Liver (tissue), 9 donors: ENCODE data around the gene VSIR. TPM values are rescaled to one million over a fixed set of nuclear protein-coding genes. Genes with fewer than 3 reads are reported as not detected.
A peak's percentile ranks its signal among the peaks of the same experiment; 100 is the strongest.

Source experiments
- DNase-seq: peaks from one replicate; pipeline ENCODE4 v3.0.0-alpha.2; 2017; ENCODE audit warnings: low spot score
- H3K27ac ChIP-seq, 2 donors: one replicate each; pipeline ENCODE4 v1.7.0; 2013; ENCODE audit warnings: inconsistent platforms in 2 of 2, low read length in 2 of 2, control low read depth in 1 of 2, low read depth in 1 of 2, mild to moderate bottlenecking in 1 of 2
- H3K27me3 ChIP-seq, 4 donors: one replicate each; pipeline versions ENCODE4 v1.6.1 to v1.7.0; 2013; ENCODE audit warnings: low read length in 3 of 4, inconsistent platforms in 1 of 4, mild to moderate bottlenecking in 1 of 4, moderate library complexity in 1 of 4; ENCODE audit not compliant: control insufficient read depth in 4 of 4, insufficient read depth in 4 of 4
- H3K36me3 ChIP-seq, 4 donors: one replicate each; pipeline versions ENCODE4 v1.6.1 to v1.7.0; 2013; ENCODE audit warnings: low read length in 3 of 4, mild to moderate bottlenecking in 3 of 4, low read depth in 1 of 4, moderate library complexity in 1 of 4; ENCODE audit not compliant: control insufficient read depth in 4 of 4, insufficient read depth in 3 of 4
- H3K4me1 ChIP-seq, 4 donors: one replicate each; pipeline versions ENCODE4 v1.6.1 to v1.7.0; 2013; ENCODE audit warnings: low read length in 3 of 4, mild to moderate bottlenecking in 3 of 4, moderate library complexity in 1 of 4; ENCODE audit not compliant: control insufficient read depth in 4 of 4, insufficient read depth in 4 of 4
- H3K4me3 ChIP-seq, 3 donors: one replicate each; pipeline versions ENCODE4 v1.6.1 to v1.7.0; 2013; ENCODE audit warnings: low read length in 3 of 3, control low read depth in 1 of 3, low read depth in 1 of 3, mild to moderate bottlenecking in 1 of 3
- H3K9ac ChIP-seq, 2 donors: one replicate each; pipeline ENCODE4 v1.7.0; 2013; ENCODE audit warnings: low read length in 2 of 2, mild to moderate bottlenecking in 2 of 2, moderate library complexity in 2 of 2, control low read depth in 1 of 2, low read depth in 1 of 2
- H3K9me3 ChIP-seq, 4 donors: one replicate each; pipeline versions ENCODE4 v1.6.1 to v1.7.0; 2013; ENCODE audit warnings: low read length in 3 of 4; ENCODE audit not compliant: control insufficient read depth in 4 of 4
- ATF3 ChIP-seq: IDR thresholded peaks from 2 replicates; pipeline ENCODE4 v1.6.1; 2016; ENCODE audit warnings: antibody characterized with exemption
- CTCF ChIP-seq: fragments of 150-350 bp; IDR thresholded peaks from 2 replicates; pipeline ENCODE4 v1.5.1; 2017; ENCODE audit warnings: improper control_type of control experiment, low read depth, low read length; ENCODE audit not compliant: missing input control
- EGR1 ChIP-seq, 2 donors: IDR thresholded peaks; 2 replicates each; pipeline ENCODE4 v1.6.1; 2016 to 2018; ENCODE audit warnings: antibody characterized with exemption in 2 of 2, low read depth in 2 of 2
- FOXA1 ChIP-seq: IDR thresholded peaks from 2 replicates; pipeline ENCODE4 v1.6.1; 2016; ENCODE audit warnings: antibody characterized with exemption
- FOXA2 ChIP-seq: IDR thresholded peaks from 2 replicates; pipeline ENCODE4 v1.6.1; 2016; ENCODE audit warnings: antibody characterized with exemption
- GABPA ChIP-seq, 2 donors: IDR thresholded peaks in 1 of 2; conservative IDR thresholded peaks in 1 of 2; 2 replicates each; pipeline ENCODE4 v1.6.1; 2016; ENCODE audit warnings: antibody characterized with exemption in 2 of 2, mild to moderate bottlenecking in 1 of 2, moderate library complexity in 1 of 2
- HNF4A ChIP-seq, 2 donors: conservative IDR thresholded peaks; 2 replicates each; pipeline ENCODE4 v1.6.1; 2016; ENCODE audit warnings: antibody characterized with exemption in 2 of 2, mild to moderate bottlenecking in 2 of 2
- HNF4G ChIP-seq: IDR thresholded peaks from 2 replicates; pipeline ENCODE4 v1.6.1; 2016; ENCODE audit warnings: antibody characterized with exemption
- JUND ChIP-seq, 2 donors: IDR thresholded peaks; 2 replicates each; pipeline ENCODE4 v1.6.1; 2016; ENCODE audit warnings: antibody characterized with exemption in 2 of 2
- MAX ChIP-seq: IDR thresholded peaks from 2 replicates; pipeline ENCODE4 v1.6.1; 2016; ENCODE audit warnings: antibody characterized with exemption
- NR2F2 ChIP-seq: IDR thresholded peaks from 2 replicates; pipeline ENCODE4 v1.6.1; 2016; ENCODE audit warnings: antibody characterized with exemption
- RAD21 ChIP-seq, 2 donors: IDR thresholded peaks; 2 replicates each; pipeline ENCODE4 v1.6.1; 2016; ENCODE audit warnings: antibody characterized with exemption in 2 of 2, mild to moderate bottlenecking in 2 of 2
- REST ChIP-seq: IDR thresholded peaks from 2 replicates; pipeline ENCODE4 v1.6.1; 2016; ENCODE audit warnings: antibody characterized with exemption, mild to moderate bottlenecking
- RXRA ChIP-seq, 2 donors: IDR thresholded peaks; 2 replicates each; pipeline ENCODE4 v1.6.1; 2017 to 2018; ENCODE audit warnings: antibody characterized with exemption in 2 of 2, mild to moderate bottlenecking in 1 of 2
- SP1 ChIP-seq: IDR thresholded peaks from 2 replicates; pipeline ENCODE4 v1.6.1; 2018; ENCODE audit warnings: antibody characterized with exemption, mild to moderate bottlenecking
- TAF1 ChIP-seq: conservative IDR thresholded peaks from 2 replicates; pipeline ENCODE4 v1.6.1; 2016; ENCODE audit warnings: antibody characterized with exemption, mild to moderate bottlenecking
- YY1 ChIP-seq: IDR thresholded peaks from 2 replicates; pipeline ENCODE4 v1.6.1; 2016; ENCODE audit warnings: antibody characterized with exemption, mild to moderate bottlenecking
- WGBS: extraction: QIAGEN DNeasy Blood & Tissue Kit; methylation state at CpG from one replicate; pipeline ENCODE4 v1.1.7; 2013; 5-methylcytosine and 5-hydroxymethylcytosine counted together
- polyA plus RNA-seq, 2 donors: library from polyadenylated mRNA; stranded (reverse) in 1 of 2; unstranded in 1 of 2; fragments of 200-250 nt in 1 of 2; fragments of >200 nt in 1 of 2; fragmentation: Nextera tagmentation in 1 of 2; extraction: Ambion mirVana in 1 of 2; gene quantifications; one replicate each; pipeline versions ENCODE4 v1.2.1 to v1.2.3, GENCODE V29; 2013 to 2015
- total RNA-seq, 2 donors: library from RNA; depleted of rRNA; stranded (reverse); fragments of >200 nt; gene quantifications; one replicate each; pipeline ENCODE4 v1.2.3, GENCODE V29; 2014
- TF ChIP-seq, protein P1 (sequence below): IDR thresholded peaks from 2 replicates; pipeline ENCODE4 v1.6.1; 2016; ENCODE audit warnings: antibody characterized with exemption
- donor health status: healthy.
- donor health status: healthy.
- donor health status: healthy.
- donor health status: healthy.
- donor health status: healthy.

VSIR gene
- total and polyA plus RNA-seq, 4 donors, result 7.2 to 12.2 (median 10.8) TPM

- WGBS, result 73% methylated on average over 11 of the region's 11 CpGs
- Histone ChIP-seq H3K9me3 (no peaks in the 10 kb centered on the region), H3K4me3 (no peak overlapping the region), H3K9ac (no peak overlapping the region), H3K27ac (peak overlapping the region; percentile 54 to 55), H3K4me1 (peaks cover 0 to 6% (median 4%) of the 10 kb centered on the region in 4 donors), H3K27me3 (no peaks in the 10 kb centered on the region), H3K36me3 (peaks cover 0 to 3% (median 2%) of the 10 kb centered on the region in 4 donors)
- no peak for TF ChIP-seq HNF4G
- TF ChIP-seq JUND (IDR thresholded peaks at IDR 0.05), result no peak
- no peak for TF ChIP-seq FOXA1
- TF ChIP-seq, protein P1, sequence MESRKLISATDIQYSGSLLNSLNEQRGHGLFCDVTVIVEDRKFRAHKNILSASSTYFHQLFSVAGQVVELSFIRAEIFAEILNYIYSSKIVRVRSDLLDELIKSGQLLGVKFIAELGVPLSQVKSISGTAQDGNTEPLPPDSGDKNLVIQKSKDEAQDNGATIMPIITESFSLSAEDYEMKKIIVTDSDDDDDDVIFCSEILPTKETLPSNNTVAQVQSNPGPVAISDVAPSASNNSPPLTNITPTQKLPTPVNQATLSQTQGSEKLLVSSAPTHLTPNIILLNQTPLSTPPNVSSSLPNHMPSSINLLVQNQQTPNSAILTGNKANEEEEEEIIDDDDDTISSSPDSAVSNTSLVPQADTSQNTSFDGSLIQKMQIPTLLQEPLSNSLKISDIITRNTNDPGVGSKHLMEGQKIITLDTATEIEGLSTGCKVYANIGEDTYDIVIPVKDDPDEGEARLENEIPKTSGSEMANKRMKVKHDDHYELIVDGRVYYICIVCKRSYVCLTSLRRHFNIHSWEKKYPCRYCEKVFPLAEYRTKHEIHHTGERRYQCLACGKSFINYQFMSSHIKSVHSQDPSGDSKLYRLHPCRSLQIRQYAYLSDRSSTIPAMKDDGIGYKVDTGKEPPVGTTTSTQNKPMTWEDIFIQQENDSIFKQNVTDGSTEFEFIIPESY, result no peak
- TF ChIP-seq CTCF, result no peak
- no peak for TF ChIP-seq REST
- no peak for TF ChIP-seq HNF4A (conservative IDR thresholded peaks at IDR 0.05)
- TF ChIP-seq RAD21 (IDR thresholded peaks at IDR 0.05), result no peak
- no peak for TF ChIP-seq ATF3
- no peak for TF ChIP-seq RXRA (IDR thresholded peaks at IDR 0.05)
- no peak for TF ChIP-seq FOXA2
- TF ChIP-seq GABPA (IDR thresholded peaks at IDR 0.05 in 1 of 2, conservative IDR thresholded peaks at IDR 0.05 in 1 of 2), result no peak
- TF ChIP-seq YY1, result no peak
- no peak for TF ChIP-seq SP1
- no peak for TF ChIP-seq EGR1 (IDR thresholded peaks at IDR 0.05; ENCODE audit: low read depth in 2 of 2)
- no peak for TF ChIP-seq MAX
- TF ChIP-seq TAF1, result no peak
- TF ChIP-seq NR2F2, result no peak
- no peak for DNase-seq
These were observed 15.9 kb downstream of the VSIR start for GRCh38 chr10:71757399-71757922.
